ENCODE data around the gene SNCAIP. TPM values are rescaled to one million over a fixed set of nuclear protein-coding genes. Genes with fewer than 3 reads are reported as not detected.
A peak's percentile ranks its signal among the peaks of the same experiment; 100 is the strongest.

The SNCAIP gene
- total and polyA plus RNA-seq, 12 donors = 0.54 to 2.5 (median 1.4) TPM

GRCh38 chr5:122321921-122322320 lies 9.9 kb downstream of the SNCAIP start:
- no peak for TF ChIP-seq CTCF (IDR thresholded peaks at IDR 0.05)
- Histone ChIP-seq H3K4me3 (no peak overlapping the region), H3K9me3 (no peaks in the 10 kb centered on the region), H3K36me3 (no peaks in the 10 kb centered on the region), H3K4me1 (peaks cover 0 to 11% (median 0%) of the 10 kb centered on the region in 9 donors), H3K27me3 (peaks cover 0 to 10% (median 5%) of the 10 kb centered on the region in 7 donors), H3K27ac (no peak overlapping the region)
- ATAC-seq (no peak), DNase-seq (no peak)
- WGBS, 2 donors = 83 to 87% methylated on average over 2 of the region's 2 CpGs
- intact Hi-C loops (cut with DNase I) = no loop called here

- Histone ChIP-seq H3K4me3 (no peak overlapping the region), H3K27me3 (peaks cover 0 to 6% (median 3%) of the 10 kb centered on the region in 7 donors), H3K4me1 (peaks cover 0 to 11% (median 0%) of the 10 kb centered on the region in 9 donors), H3K27ac (no peak overlapping the region), H3K36me3 (no peaks in the 10 kb centered on the region), H3K9me3 (no peaks in the 10 kb centered on the region)
- intact Hi-C loops (cut with DNase I) = no loop called here
- ATAC-seq = peak in 6 of 8 donors; percentile 23 to 68 (median 60)
- TF ChIP-seq CTCF (IDR thresholded peaks at IDR 0.05) = no peak
- WGBS, 2 donors = 27 to 30% methylated on average over 7 of the region's 7 CpGs
- DNase-seq = no peak
Measured at GRCh38 chr5:122322801-122323548, 10.9 kb downstream of the SNCAIP start.

GRCh38 chr5:122323738-122324137 lies 11.7 kb downstream of the SNCAIP start:
- 63 to 78% methylated on average over 4 of the region's 4 CpGs for WGBS, 2 donors
- ATAC-seq = no peak
- intact Hi-C loops (cut with DNase I) = no loop called here

GRCh38 chr5:122327110-122327509 lies 15.1 kb downstream of the SNCAIP start:
- intact Hi-C loops (cut with DNase I) = no loop called here
- H3K9me3 ChIP-seq = no peaks in the 10 kb centered on the region

More at GRCh38 chr5:122323738-122324137, 11.7 kb downstream of the SNCAIP start:
- Histone ChIP-seq H3K9me3 (no peaks in the 10 kb centered on the region), H3K4me1 (peaks cover 0 to 11% (median 0%) of the 10 kb centered on the region in 9 donors), H3K27ac (no peak overlapping the region), H3K4me3 (no peak overlapping the region), H3K36me3 (no peaks in the 10 kb centered on the region), H3K27me3 (peaks cover 0 to 6% (median 0%) of the 10 kb centered on the region in 7 donors)
- no peak for DNase-seq
- no peak for TF ChIP-seq CTCF (IDR thresholded peaks at IDR 0.05)

More at GRCh38 chr5:122327110-122327509, 15.1 kb downstream of the SNCAIP start:
- H3K27me3 ChIP-seq = no peaks in the 10 kb centered on the region
- TF ChIP-seq CTCF (IDR thresholded peaks at IDR 0.05) = no peak
- H3K4me3 ChIP-seq = no peak overlapping the region
- 59 to 63% methylated on average over 2 of the region's 2 CpGs for WGBS, 2 donors
- no peak for DNase-seq
- peaks cover 0 to 11% (median 0%) of the 10 kb centered on the region in 9 donors for H3K4me1 ChIP-seq
- no peak for ATAC-seq
- no peak overlapping the region for H3K27ac ChIP-seq
- H3K36me3 ChIP-seq = no peaks in the 10 kb centered on the region
